ENCODE results near the gene PPFIBP2. TPM values are rescaled to one million over a fixed set of nuclear protein-coding genes. Genes with fewer than 3 reads are reported as not detected.
"Not testable (repeated sequence)": the region's sequence is repeated elsewhere in the genome, so short reads cannot be mapped to it uniquely, and the experiment has no call there.

Gene PPFIBP2
- total RNA-seq, 8 experiments from 2014 or later, result 0.92 to 132 (median 10.5) TPM

DNA sequence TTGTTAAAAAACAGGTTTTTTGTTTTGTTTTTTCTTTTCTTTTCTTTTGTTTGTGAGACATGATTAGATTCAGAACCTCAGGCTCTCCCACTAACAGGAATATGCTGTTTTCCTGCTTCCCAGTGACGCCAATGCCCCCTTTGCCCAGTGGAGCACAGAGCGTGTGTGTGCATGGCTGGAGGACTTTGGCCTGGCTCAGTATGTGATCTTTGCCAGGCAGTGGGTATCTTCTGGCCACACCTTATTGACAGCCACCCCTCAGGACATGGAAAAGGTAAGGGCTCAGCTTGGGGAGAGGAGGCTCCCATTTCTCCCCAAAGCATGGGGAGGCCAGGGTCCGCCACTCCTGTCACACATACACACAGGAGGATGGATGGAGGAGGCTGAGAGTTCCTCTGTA is 134.5 kb downstream of the PPFIBP2 start:
- in situ Hi-C loops (cut with MboI; ENCODE audit: low pct_unique_long_range_greater_than_20kb in 2 of 9, low sequenced_read_pairs in 9 of 9, unreplicated experiment in 9 of 9), result no loop called here
- H3K4me3 ChIP-seq, result no peak overlapping the region
- H3K4me1 ChIP-seq (replicated peaks in 1 of 2), result peaks cover 2 to 11% of the 10 kb centered on the region in 2 donors
- 82 to 100% (median 93%) methylated on average over 1 to 2 of the region's 3 CpGs; no CpG with 5 or more reads in 5 of the 10 experiments for WGBS, 10 experiments
- H3K27ac ChIP-seq, result no peak overlapping the region
- no peak for ATAC-seq (replicated peaks in 6 of 8)

DNA sequence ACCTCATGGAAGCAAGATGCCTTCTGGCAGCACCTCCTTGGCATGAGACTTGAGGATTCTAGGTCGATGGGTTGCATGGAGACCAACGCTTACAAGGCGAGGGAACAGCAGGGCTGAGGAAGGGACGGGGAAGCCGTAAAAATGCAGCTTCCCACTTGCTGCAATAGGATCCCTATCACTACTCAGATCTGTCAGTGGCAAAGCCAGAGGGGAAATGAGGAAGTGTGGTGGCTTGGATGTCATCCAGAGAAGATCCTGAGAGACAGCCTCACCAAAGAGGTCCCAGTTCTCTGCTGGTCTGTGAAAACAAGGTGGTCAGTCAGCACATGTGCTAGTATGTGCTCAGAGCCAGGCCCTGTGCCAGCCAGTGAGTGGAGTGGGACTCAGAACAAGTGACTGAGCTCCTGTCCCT is 137.3 kb downstream of the PPFIBP2 start:
- 67 to 97% (median 80%) methylated on average over 1 to 4 of the region's 5 CpGs; no CpG with 5 or more reads in 6 of the 10 experiments for WGBS, 10 experiments
- Histone ChIP-seq H3K4me3 (no peak overlapping the region), H3K4me1 (replicated peaks in 1 of 2) (peaks cover 0 to 10% of the 10 kb centered on the region in 2 donors), H3K27ac (no peak overlapping the region)
- ATAC-seq (replicated peaks in 6 of 8), result no peak
- in situ Hi-C loops (cut with MboI; ENCODE audit: low pct_unique_long_range_greater_than_20kb in 2 of 9, low sequenced_read_pairs in 9 of 9, unreplicated experiment in 9 of 9), result loop anchor here in 2 of 9 experiments (25.0 kb wide), 1 partner anchor 89 kb away; no protein-coding TSS in a partner anchor

DNA sequence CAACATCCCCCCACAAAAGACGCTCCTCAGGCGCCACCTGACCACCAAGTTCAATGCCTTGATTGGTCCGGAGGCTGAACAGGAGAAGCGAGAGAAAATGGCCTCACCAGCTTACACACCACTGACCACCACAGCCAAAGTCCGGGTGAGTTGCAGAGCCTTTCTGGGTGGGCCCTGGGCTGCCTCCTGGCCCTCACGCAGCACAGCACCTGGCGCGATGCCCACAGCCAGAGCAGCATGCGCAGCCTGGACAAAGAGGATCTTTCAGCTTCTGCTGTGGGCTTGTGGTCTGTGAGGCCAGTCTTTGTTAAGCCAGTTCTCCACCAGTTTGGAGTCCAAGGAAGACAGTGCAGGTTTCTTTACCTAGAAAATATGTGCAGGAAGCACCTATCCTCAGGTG is 137.9 kb downstream of the PPFIBP2 start:
- Histone ChIP-seq H3K4me1 (replicated peaks in 1 of 2) (peaks cover 0 to 10% of the 10 kb centered on the region in 2 donors), H3K27ac (no peak overlapping the region), H3K4me3 (no peak overlapping the region)
- 87 to 100% (median 100%) methylated on average over 2 to 7 of the region's 9 CpGs; no CpG with 5 or more reads in 5 of the 10 experiments for WGBS, 10 experiments
- ATAC-seq (replicated peaks in 6 of 8), result no peak
- in situ Hi-C loops (cut with MboI; ENCODE audit: low pct_unique_long_range_greater_than_20kb in 2 of 9, low sequenced_read_pairs in 9 of 9, unreplicated experiment in 9 of 9), result loop anchor here in 2 of 9 experiments (25.0 kb wide), 1 partner anchor 89 kb away; no protein-coding TSS in a partner anchor

DNA sequence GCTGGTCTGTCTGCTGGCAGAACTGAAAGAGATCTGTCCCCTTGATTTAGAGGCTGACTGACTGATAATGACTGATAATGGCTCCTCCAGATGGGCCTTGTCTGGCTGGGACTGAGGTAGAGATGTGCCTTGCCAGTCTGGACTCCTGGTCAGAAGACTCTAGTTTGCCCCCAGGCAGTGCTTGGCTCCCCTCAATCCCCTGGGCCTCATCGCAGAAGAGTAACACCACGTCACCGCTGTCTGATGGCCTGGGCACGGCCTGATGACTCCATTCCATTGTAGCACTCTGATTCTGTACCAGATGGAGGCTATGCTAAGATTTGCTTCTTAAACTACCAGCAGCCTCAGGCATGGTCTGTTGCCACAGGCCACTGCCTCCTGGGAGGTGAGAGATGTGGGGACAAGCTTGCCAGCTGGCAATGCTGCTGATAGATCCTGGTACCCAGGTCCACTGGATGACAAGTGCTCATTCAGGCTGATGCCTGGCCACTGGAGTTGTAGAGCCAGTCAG is 140.5 kb downstream of the PPFIBP2 start:
- 20 to 100% (median 68%) methylated on average over 1 to 4 of the region's 4 CpGs; no CpG with 5 or more reads in 6 of the 10 experiments for WGBS, 10 experiments
- H3K27ac ChIP-seq, result no peak overlapping the region
- no peak overlapping the region for H3K4me3 ChIP-seq
- ATAC-seq (replicated peaks in 6 of 8), result peak in 2 of 8 experiments; percentile 25 to 62
- in situ Hi-C loops (cut with MboI; ENCODE audit: low pct_unique_long_range_greater_than_20kb in 2 of 9, low sequenced_read_pairs in 9 of 9, unreplicated experiment in 9 of 9), result loop anchor here in 2 of 9 experiments (25.0 kb wide), 1 partner anchor 92 kb away; no protein-coding TSS in a partner anchor
- H3K4me1 ChIP-seq (replicated peaks in 1 of 2), result peaks cover 0 to 3% of the 10 kb centered on the region in 2 donors

DNA sequence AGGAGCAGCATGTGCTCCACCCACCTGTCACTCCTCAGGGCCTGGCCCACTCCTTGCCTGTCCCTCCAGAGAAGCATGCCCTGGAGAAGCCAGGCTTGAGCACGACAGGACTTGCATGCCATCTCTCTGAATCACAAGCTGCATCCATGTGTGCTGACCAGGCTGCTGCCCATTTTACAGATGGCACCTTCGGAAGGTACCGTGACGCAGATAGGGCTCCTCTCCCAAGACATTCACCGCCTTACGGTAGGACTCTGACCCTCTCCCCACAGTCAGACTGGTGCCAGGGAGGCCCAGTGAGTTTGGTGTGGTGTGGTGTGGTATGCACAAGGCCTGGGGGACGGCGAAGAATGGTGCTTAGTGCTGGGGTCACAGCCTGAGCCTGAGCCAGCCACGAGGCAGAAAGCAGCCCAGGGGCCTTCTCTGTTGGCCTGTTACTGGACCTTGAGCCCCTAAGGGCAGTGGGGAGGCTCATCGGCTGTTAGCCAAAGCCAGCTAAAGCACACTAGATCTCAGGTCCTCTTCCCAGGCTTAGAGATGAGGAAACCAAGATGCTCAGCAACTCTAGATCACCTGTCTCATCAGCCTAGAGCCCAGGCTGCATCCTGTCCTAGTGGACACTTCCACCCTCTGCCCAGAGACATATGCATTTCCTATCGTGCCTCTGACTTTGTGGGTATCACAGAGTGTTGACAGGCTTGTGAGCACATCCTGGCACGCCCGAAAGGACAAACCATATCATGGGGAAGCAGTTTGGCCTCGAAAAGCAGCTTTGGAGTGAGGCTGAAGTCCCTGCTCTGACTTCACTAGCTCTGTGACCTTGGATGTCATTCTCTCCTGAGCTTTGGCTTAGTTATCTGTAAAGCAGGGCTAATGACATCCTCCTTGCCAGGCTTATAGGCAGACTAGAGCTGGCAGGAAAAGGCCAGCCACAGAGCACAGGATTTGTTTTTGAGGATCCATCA is 141.7 kb downstream of the PPFIBP2 start:
- H3K27ac ChIP-seq, result no peak overlapping the region
- ATAC-seq (replicated peaks in 6 of 8), result no peak
- in situ Hi-C loops (cut with MboI; ENCODE audit: low pct_unique_long_range_greater_than_20kb in 2 of 9, low sequenced_read_pairs in 9 of 9, unreplicated experiment in 9 of 9), result loop anchor here in 2 of 9 experiments (25.0 kb wide), 1 partner anchor 93 kb away; no protein-coding TSS in a partner anchor
- 20 to 100% (median 77%) methylated on average over 1 to 7 of the region's 14 CpGs; no CpG with 5 or more reads in 4 of the 10 experiments for WGBS, 10 experiments
- H3K4me1 ChIP-seq (replicated peaks in 1 of 2), result peaks cover 0 to 3% of the 10 kb centered on the region in 2 donors
- H3K4me3 ChIP-seq, result no peak overlapping the region

- no peak overlapping the region for H3K4me3 ChIP-seq
- H3K27ac ChIP-seq, result no peak overlapping the region
- WGBS, 10 experiments, result 78 to 100% (median 94%) methylated on average over 1 to 10 of the region's 11 CpGs; no CpG with 5 or more reads in 3 of the 10 experiments
- peaks cover 0 to 3% of the 10 kb centered on the region in 2 donors for H3K4me1 ChIP-seq (replicated peaks in 1 of 2)
- ATAC-seq (replicated peaks in 6 of 8), result peak in 1 of 8 experiments; percentile 17
- in situ Hi-C loops (cut with MboI; ENCODE audit: low pct_unique_long_range_greater_than_20kb in 2 of 9, low sequenced_read_pairs in 9 of 9, unreplicated experiment in 9 of 9), result loop anchor here in 2 of 9 experiments (25.0 kb wide), 1 partner anchor 94 kb away; no protein-coding TSS in a partner anchor
Measured at GRCh38 chr11:7656704-7657103, 142.9 kb downstream of the PPFIBP2 start.

- peaks cover 0 to 3% of the 10 kb centered on the region in 2 donors for H3K4me1 ChIP-seq (replicated peaks in 1 of 2)
- H3K4me3 ChIP-seq, result no peak overlapping the region
- in situ Hi-C loops (cut with MboI; ENCODE audit: low pct_unique_long_range_greater_than_20kb in 2 of 9, low sequenced_read_pairs in 9 of 9, unreplicated experiment in 9 of 9), result loop anchor here in 2 of 9 experiments (25.0 kb wide), 1 partner anchor 95 kb away; no protein-coding TSS in a partner anchor
- no peak overlapping the region for H3K27ac ChIP-seq
- WGBS, 10 experiments, result 3 to 100% (median 51%) methylated on average over 1 to 9 of the region's 15 CpGs; no CpG with 5 or more reads in 2 of the 10 experiments
- ATAC-seq (replicated peaks in 6 of 8), result peak; percentile 59 to 99 (median 86)
Measured at GRCh38 chr11:7657306-7658025, 143.7 kb downstream of the PPFIBP2 start.

- in situ Hi-C loops (cut with MboI; ENCODE audit: low pct_unique_long_range_greater_than_20kb in 2 of 9, low sequenced_read_pairs in 9 of 9, unreplicated experiment in 9 of 9), result loop anchor here in 2 of 9 experiments (25.0 kb wide), 1 partner anchor 101 kb away; no protein-coding TSS in a partner anchor
- no CpG with 5 or more reads among the region's 16 CpGs for WGBS, 10 experiments
Measured at GRCh38 chr11:7663531-7663930, 149.7 kb downstream of the PPFIBP2 start.

GRCh38 chr11:7664867-7665266 is 151.1 kb downstream of the PPFIBP2 start:
- in situ Hi-C loops (cut with MboI; ENCODE audit: low pct_unique_long_range_greater_than_20kb in 2 of 9, low sequenced_read_pairs in 9 of 9, unreplicated experiment in 9 of 9), result loop anchor here in 2 of 9 experiments (25.0 kb wide), 1 partner anchor 103 kb away; no protein-coding TSS in a partner anchor
- no peak overlapping the region for H3K27ac ChIP-seq
- WGBS, 10 experiments, result 80 to 100% (median 97%) methylated on average over 1 to 5 of the region's 6 CpGs; no CpG with 5 or more reads in 2 of the 10 experiments

More at GRCh38 chr11:7663531-7663930, 149.7 kb downstream of the PPFIBP2 start:
- ATAC-seq (replicated peaks in 6 of 8); H3K27ac ChIP-seq; H3K4me1 ChIP-seq (replicated peaks in 1 of 2); H3K4me3 ChIP-seq: not testable (repeated sequence)

DNA sequence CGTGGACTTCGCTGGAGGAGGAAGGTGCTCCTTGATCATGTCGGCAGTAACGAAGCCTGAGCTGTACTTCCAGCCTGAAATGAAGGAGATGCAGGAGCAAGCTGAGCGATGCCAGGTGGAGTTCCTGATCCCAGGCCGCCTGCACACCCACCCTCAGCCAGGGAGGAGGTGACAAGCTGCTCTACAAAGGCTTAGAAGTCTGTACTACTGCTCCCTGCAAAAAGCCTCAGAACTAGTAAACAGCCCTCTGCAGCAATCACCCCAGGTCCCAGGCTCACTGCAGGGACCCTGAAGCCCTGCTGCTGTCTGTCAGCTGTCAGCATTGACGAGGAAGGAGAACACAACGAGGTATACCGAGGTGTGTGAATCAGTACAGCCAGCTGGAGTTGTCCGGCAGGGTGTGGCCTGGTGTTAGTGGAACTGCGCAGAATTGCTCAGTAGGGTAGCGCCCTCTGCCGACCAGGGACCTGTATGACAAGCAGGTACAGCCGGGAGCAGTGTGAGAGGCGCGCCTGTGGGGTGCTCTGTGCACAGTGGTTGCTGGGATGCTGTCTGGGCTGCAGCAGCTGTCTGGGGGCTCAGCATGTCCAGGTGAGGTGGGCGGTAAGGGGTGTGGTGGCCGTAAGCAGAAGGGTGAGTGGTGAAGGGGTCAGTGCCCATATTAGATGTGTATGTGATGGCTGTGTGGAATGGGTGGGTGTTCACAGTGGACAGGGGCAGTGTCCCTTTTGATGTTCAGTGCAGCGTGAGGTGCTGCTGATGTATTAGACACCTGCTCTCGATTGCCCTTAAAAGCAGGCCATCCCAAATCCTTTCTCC is 151.9 kb downstream of the PPFIBP2 start:
- Histone ChIP-seq H3K4me1 (replicated peaks in 1 of 2) (peaks cover 7 to 19% of the 10 kb centered on the region in 2 donors), H3K27ac (no peak overlapping the region), H3K4me3 (no peak overlapping the region)
- in situ Hi-C loops (cut with MboI; ENCODE audit: low pct_unique_long_range_greater_than_20kb in 2 of 9, low sequenced_read_pairs in 9 of 9, unreplicated experiment in 9 of 9), result loop anchor here in 2 of 9 experiments (25.0 kb wide), 1 partner anchor 103 kb away; no protein-coding TSS in a partner anchor
- 19 to 100% (median 92%) methylated on average over 1 to 9 of the region's 20 CpGs; no CpG with 5 or more reads in 3 of the 10 experiments for WGBS, 10 experiments
- ATAC-seq (replicated peaks in 6 of 8), result peak; percentile 75 to 99 (median 86)

More at GRCh38 chr11:7664867-7665266, 151.1 kb downstream of the PPFIBP2 start:
- no peak for ATAC-seq (replicated peaks in 6 of 8)
- Histone ChIP-seq H3K4me1 (replicated peaks in 1 of 2) (peaks cover 7 to 19% of the 10 kb centered on the region in 2 donors), H3K4me3 (no peak overlapping the region)

DNA sequence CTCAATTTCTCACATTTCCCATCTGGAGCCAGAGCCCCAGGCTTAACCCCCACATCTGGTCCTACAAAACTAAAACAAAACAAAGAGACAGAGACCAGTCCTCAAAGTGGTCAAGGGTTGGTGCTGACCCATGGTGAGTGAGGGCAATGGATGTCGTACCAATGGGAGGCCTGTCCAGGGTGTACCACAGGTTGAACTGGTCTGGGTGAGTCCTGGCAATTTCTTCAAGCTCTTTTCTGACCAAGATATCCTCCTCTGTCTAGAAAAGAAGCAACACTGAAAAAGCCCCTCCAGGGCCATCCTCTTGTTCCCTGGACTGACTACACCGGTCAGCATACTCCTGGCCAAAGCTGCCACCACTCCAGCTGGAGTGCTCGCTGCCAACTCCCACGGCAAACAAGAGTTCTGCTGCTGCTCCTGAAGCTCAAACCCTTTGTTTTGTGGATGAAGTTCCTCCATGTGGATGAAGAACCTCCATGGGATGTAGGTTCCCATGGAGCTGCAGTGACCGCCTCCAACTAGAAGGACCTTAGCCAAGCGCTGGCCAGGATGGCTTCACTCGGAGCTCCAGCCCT is 152.6 kb downstream of the PPFIBP2 start:
- no peak overlapping the region for H3K27ac ChIP-seq
- in situ Hi-C loops (cut with MboI; ENCODE audit: low pct_unique_long_range_greater_than_20kb in 2 of 9, low sequenced_read_pairs in 9 of 9, unreplicated experiment in 9 of 9), result loop anchor here in 2 of 9 experiments (25.0 kb wide), 1 partner anchor 104 kb away; no protein-coding TSS in a partner anchor

More for the DNA sequence above, 152.6 kb downstream of the PPFIBP2 start:
- WGBS, 10 experiments, result 40 to 100% (median 91%) methylated on average over 1 to 4 of the region's 7 CpGs; no CpG with 5 or more reads in 5 of the 10 experiments
- no peak for ATAC-seq (replicated peaks in 6 of 8)
- Histone ChIP-seq H3K4me3 (no peak overlapping the region), H3K4me1 (replicated peaks in 1 of 2) (peaks cover 7 to 19% of the 10 kb centered on the region in 2 donors)
